Measurements from ENCODE around the gene MPHOSPH9.

The MPHOSPH9 gene

GRCh38 chr12:123238961-123239360 is 6.0 kb upstream of the MPHOSPH9 start:
- CTCF ChIA-PET, result interaction anchor here (0.6 to 1.5 kb wide), 3 partner anchors 30 to 196 kb away, joined by 3 to 7 read pairs (median 4); no protein-coding TSS in a partner anchor
- DNase-seq (ENCODE audit: low spot score), result no peak
- POLR2A ChIA-PET (ENCODE audit: low non-redundant PET), result no interaction called here
- H3K27ac ChIP-seq, result peak overlapping the region; percentile 65
- TF ChIP-seq, protein P1, sequence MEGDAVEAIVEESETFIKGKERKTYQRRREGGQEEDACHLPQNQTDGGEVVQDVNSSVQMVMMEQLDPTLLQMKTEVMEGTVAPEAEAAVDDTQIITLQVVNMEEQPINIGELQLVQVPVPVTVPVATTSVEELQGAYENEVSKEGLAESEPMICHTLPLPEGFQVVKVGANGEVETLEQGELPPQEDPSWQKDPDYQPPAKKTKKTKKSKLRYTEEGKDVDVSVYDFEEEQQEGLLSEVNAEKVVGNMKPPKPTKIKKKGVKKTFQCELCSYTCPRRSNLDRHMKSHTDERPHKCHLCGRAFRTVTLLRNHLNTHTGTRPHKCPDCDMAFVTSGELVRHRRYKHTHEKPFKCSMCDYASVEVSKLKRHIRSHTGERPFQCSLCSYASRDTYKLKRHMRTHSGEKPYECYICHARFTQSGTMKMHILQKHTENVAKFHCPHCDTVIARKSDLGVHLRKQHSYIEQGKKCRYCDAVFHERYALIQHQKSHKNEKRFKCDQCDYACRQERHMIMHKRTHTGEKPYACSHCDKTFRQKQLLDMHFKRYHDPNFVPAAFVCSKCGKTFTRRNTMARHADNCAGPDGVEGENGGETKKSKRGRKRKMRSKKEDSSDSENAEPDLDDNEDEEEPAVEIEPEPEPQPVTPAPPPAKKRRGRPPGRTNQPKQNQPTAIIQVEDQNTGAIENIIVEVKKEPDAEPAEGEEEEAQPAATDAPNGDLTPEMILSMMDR (conservative IDR thresholded peaks at IDR 0.05; ENCODE audit: low read depth), result no peak

DNA sequence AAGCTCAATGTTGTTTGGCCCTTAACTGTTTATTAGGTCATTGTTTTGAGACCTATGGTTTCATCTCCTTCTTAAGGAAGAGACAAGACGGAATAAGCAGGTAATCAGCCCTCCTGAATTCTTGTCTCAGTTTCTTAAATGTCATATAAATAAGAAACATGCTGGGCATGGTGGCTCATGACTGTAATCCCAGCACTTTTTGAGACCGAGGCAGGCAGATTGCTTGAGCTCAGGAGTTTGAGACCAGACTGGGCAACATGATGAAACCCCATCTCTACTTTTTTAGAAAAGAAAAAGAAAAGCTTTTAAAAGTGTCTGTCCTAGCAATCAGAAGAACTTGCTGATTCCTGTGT is 5.4 kb upstream of the MPHOSPH9 start:
- ChIA-PET POLR2A (ENCODE audit: low non-redundant PET) (no interaction called here), CTCF (interaction anchor here (0.6 to 1.5 kb wide), 15 partner anchors 9 to 793 kb away, joined by 3 to 10 read pairs (median 4); no protein-coding TSS in a partner anchor)
- TF ChIP-seq, protein P1 (conservative IDR thresholded peaks at IDR 0.05; ENCODE audit: low read depth), result no peak; the same call in 1 of the 2 replicates
- H3K27ac ChIP-seq, result no peak overlapping the region
- DNase-seq (ENCODE audit: low spot score), result no peak

- POLR2A ChIA-PET (ENCODE audit: low non-redundant PET), result no interaction called here
- peak; percentile 36 for DNase-seq (ENCODE audit: low spot score)
- CTCF ChIA-PET, result interaction anchor here (0.5 to 1.5 kb wide), 18 partner anchors 10 to 1558 kb away, joined by 3 to 10 read pairs (median 4); no protein-coding TSS in a partner anchor
- TF ChIP-seq, protein P1 (conservative IDR thresholded peaks at IDR 0.05; ENCODE audit: low read depth), result peak; percentile 77
- H3K27ac ChIP-seq, result peak overlapping the region; percentile 64
Measured at GRCh38 chr12:123237646-123238329, 4.8 kb upstream of the MPHOSPH9 start.

DNA sequence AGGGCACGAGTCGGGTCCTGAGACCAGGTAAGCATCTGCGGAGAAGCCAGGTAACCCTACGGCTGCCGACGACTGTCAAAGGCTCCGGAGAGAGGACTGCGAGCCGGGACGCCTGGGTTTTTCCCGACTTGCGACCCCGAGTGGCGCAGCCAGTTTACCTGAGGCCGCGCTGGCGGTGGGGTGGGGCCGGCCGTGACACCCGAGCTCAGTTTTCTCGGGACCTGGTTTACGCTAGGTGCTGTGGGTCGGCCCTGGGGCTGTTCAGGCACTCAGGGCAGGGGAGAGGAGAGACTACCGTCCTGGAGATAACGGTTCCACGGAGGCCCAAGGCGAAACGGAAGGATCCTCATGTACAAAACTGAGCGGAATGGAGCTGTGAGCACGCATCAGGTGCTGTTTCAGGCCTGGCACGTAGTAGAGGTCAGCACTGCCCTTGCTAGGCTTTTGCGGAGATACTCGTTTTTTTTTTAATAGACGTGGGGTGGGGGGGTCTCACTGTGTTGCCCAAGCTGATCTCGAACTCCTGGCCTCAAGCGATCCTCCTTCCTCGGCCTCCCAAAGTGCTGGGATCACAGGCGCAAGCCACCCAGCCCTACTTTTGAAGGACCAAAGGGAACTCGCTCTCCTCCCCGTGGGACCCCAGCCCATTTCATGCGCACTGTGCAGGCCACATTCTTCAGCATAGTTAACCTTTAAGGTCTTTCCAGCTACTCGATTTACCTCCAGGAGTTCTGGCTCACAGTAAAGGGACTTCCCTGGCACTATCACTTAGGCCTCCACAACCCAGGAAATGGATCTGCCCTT is 766 bp upstream of the MPHOSPH9 start:
- no peak for DNase-seq (ENCODE audit: low spot score)
- CTCF ChIA-PET, result interaction anchor here (1.0 to 2.3 kb wide), 2 partner anchors 190 to 478 kb away, joined by 5 to 9 read pairs; partner anchors contain the start of gene ATP6V0A2
- POLR2A ChIA-PET (ENCODE audit: low non-redundant PET), result interaction anchor here (0.6 to 1.2 kb wide), 5 partner anchors 9 to 811 kb away, joined by 3 to 4 read pairs (median 3); no protein-coding TSS in a partner anchor
- H3K27ac ChIP-seq, result peak overlapping the region; percentile 89
- TF ChIP-seq, protein P1 (conservative IDR thresholded peaks at IDR 0.05; ENCODE audit: low read depth), result no peak

DNA sequence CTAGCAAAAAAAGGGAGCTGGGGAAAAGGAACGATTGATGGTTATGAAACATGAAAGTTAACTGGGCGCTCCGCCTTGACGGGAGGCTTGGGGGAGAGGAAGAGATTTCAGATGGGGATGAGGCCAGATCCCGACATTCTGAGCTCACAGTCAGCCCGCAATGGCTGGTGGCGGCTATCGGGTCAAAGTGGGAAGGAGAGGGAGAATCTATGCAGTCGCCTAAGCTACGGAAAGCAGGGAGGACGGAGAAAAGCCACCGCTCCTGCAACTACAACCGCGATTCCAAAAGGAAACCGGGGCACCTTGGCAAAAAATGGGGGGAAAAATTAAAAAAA is 502 bp downstream of the MPHOSPH9 start:
- H3K27ac ChIP-seq, result peak overlapping the region; percentile 89
- TF ChIP-seq, protein P1 (conservative IDR thresholded peaks at IDR 0.05; ENCODE audit: low read depth), result no peak
- CTCF ChIA-PET, result interaction anchor here (0.6 to 2.3 kb wide), 5 partner anchors 25 to 480 kb away, joined by 3 to 9 read pairs (median 5); partner anchors contain the start of gene ATP6V0A2
- POLR2A ChIA-PET (ENCODE audit: low non-redundant PET), result interaction anchor here (0.5 to 1.4 kb wide), 12 partner anchors 11 to 344 kb away, joined by 3 to 10 read pairs (median 3); partner anchors contain the start of genes KMT5A and OGFOD2
- DNase-seq (ENCODE audit: low spot score), result no peak

GRCh38 chr12:123231931-123232330 is 1.0 kb downstream of the MPHOSPH9 start:
- peak; percentile 24 for DNase-seq (ENCODE audit: low spot score)
- peak overlapping the region; percentile 89 for H3K27ac ChIP-seq
- CTCF ChIA-PET, result interaction anchor here (0.6 to 2.3 kb wide), 2 partner anchors 188 to 287 kb away, joined by 4 to 9 read pairs; no protein-coding TSS in a partner anchor
- POLR2A ChIA-PET (ENCODE audit: low non-redundant PET), result interaction anchor here (0.8 to 1.4 kb wide), 5 partner anchors 12 to 262 kb away, joined by 3 to 7 read pairs (median 3); partner anchors contain the start of genes KMT5A and OGFOD2
- TF ChIP-seq, protein P1 (conservative IDR thresholded peaks at IDR 0.05; ENCODE audit: low read depth), result no peak
